Trophoblast cell (in vitro differentiated cells and primary cell): Measurements from ENCODE around the gene PRKCE.

Source experiments
- DNase-seq, 2 donors: peaks; one replicate each; pipeline ENCODE4 v3.0.0-alpha.2; 2016
- H2AFZ ChIP-seq: 2 replicates; pipeline ENCODE4 v1.6.1; 2013; ENCODE audit warnings: low read length, moderate library complexity, mild to moderate bottlenecking; ENCODE audit not compliant: insufficient read depth, poor library complexity
- H2AK5ac ChIP-seq: 2 replicates; pipeline ENCODE4 v1.6.1; 2013; ENCODE audit warnings: mild to moderate bottlenecking, low read length
- H2BK120ac ChIP-seq: 2 replicates; pipeline ENCODE4 v1.6.1; 2013; ENCODE audit warnings: low read length, mild to moderate bottlenecking, moderate library complexity; ENCODE audit not compliant: insufficient read depth, poor library complexity
- H2BK12ac ChIP-seq: 2 replicates; pipeline ENCODE4 v1.6.1; 2013; ENCODE audit warnings: mild to moderate bottlenecking, low read length, moderate library complexity
- H2BK5ac ChIP-seq: 2 replicates; pipeline ENCODE4 v1.6.1; 2013; ENCODE audit warnings: low read length, low read depth, moderate library complexity, mild to moderate bottlenecking; ENCODE audit not compliant: poor library complexity
- H3K14ac ChIP-seq: 2 replicates; pipeline ENCODE4 v1.6.1; 2013; ENCODE audit warnings: mild to moderate bottlenecking, low read length
- H3K18ac ChIP-seq: 2 replicates; pipeline ENCODE4 v1.6.1; 2013; ENCODE audit warnings: mild to moderate bottlenecking, low read length
- H3K23ac ChIP-seq: 2 replicates; pipeline ENCODE4 v1.6.1; 2013; ENCODE audit warnings: low read length
- H3K27ac ChIP-seq: 2 replicates; pipeline ENCODE4 v1.5.1; 2013; ENCODE audit warnings: low read depth, mild to moderate bottlenecking, inconsistent platforms, low read length, moderate library complexity
- H3K27me3 ChIP-seq: 2 replicates; pipeline ENCODE4 v1.6.1; 2013; ENCODE audit warnings: inconsistent platforms, mild to moderate bottlenecking, low read length, moderate library complexity; ENCODE audit not compliant: insufficient read depth
- H3K36me3 ChIP-seq, 2 experiments: 1 replicate in 1 of 2; 2 replicates in 1 of 2; pipeline ENCODE4 v1.6.1; 2013; ENCODE audit warnings: low read length in 2 of 2, mild to moderate bottlenecking in 2 of 2, moderate library complexity in 1 of 2; ENCODE audit not compliant: insufficient read depth in 2 of 2, control insufficient read depth in 1 of 2
- H3K4ac ChIP-seq: 2 replicates; pipeline ENCODE4 v1.6.1; 2013; ENCODE audit warnings: low read depth, mild to moderate bottlenecking, low read length, moderate library complexity
- H3K4me1 ChIP-seq, 2 experiments: 1 replicate in 1 of 2; 2 replicates in 1 of 2; pipeline ENCODE4 v1.6.1; 2013; ENCODE audit warnings: low read length in 2 of 2, mild to moderate bottlenecking in 2 of 2, moderate library complexity in 1 of 2; ENCODE audit not compliant: insufficient read depth in 2 of 2, control insufficient read depth in 1 of 2
- H3K4me2 ChIP-seq: 2 replicates; pipeline ENCODE4 v1.6.1; 2013; ENCODE audit warnings: inconsistent platforms, mild to moderate bottlenecking, low read length, moderate library complexity
- H3K4me3 ChIP-seq: 2 replicates; pipeline ENCODE4 v1.5.1; 2013; ENCODE audit warnings: mild to moderate bottlenecking, low read depth, low read length, inconsistent platforms
- H3K79me1 ChIP-seq: one replicate; pipeline ENCODE4 v1.6.1; 2013; ENCODE audit warnings: low read length
- H3K79me2 ChIP-seq: 2 replicates; pipeline ENCODE4 v1.6.1; 2013; ENCODE audit warnings: low read length, mild to moderate bottlenecking; ENCODE audit not compliant: control insufficient read depth, insufficient read depth, poor library complexity
- H3K9ac ChIP-seq: 2 replicates; pipeline ENCODE4 v1.6.1; 2013; ENCODE audit warnings: mild to moderate bottlenecking, low read length
- H3K9me3 ChIP-seq: 2 replicates; pipeline ENCODE4 v1.6.1; 2013; ENCODE audit warnings: low read depth, mild to moderate bottlenecking, control low read depth, inconsistent platforms, low read length; ENCODE audit not compliant: insufficient read depth
- H4K12ac ChIP-seq: 2 replicates; pipeline ENCODE4 v1.6.1; 2013; ENCODE audit warnings: low read depth, mild to moderate bottlenecking, low read length, moderate library complexity
- H4K8ac ChIP-seq: 2 replicates; pipeline ENCODE4 v1.6.1; 2013; ENCODE audit warnings: low read depth, mild to moderate bottlenecking, low read length, moderate library complexity
- H4K91ac ChIP-seq: one replicate; pipeline ENCODE4 v1.6.1; 2013; ENCODE audit warnings: low read depth, mild to moderate bottlenecking, low read length, moderate library complexity
- WGBS: extraction: QIAGEN DNeasy Blood & Tissue Kit; methylation state at CpG from one replicate; pipeline ENCODE4 v1.1.7; 2013; ENCODE audit warnings: missing lambda C conversion rate; ENCODE audit not compliant: insufficient read length, insufficient coverage; ENCODE audit errors: extremely low coverage; 5-methylcytosine and 5-hydroxymethylcytosine counted together

Gene PRKCE

GRCh38 chr2:46230677-46231425, 579.4 kb downstream of the PRKCE start:
- Histone ChIP-seq H3K4ac (no peak overlapping the region), H3K4me2 (no peak overlapping the region), H3K9ac (no peak overlapping the region), H2BK120ac (peak overlapping the region; percentile 18), H2BK5ac (no peak overlapping the region), H4K12ac (no peak overlapping the region), H2AFZ (no peak overlapping the region), H3K23ac (no peak overlapping the region), H3K18ac (no peak overlapping the region), H3K27me3 (no peaks in the 10 kb centered on the region), H3K36me3 (no peaks in the 10 kb centered on the region), H4K8ac (no peak overlapping the region), H3K27ac (no peak overlapping the region), H3K79me2 (peaks cover 2% of the 10 kb centered on the region), H4K91ac (peak overlapping the region; percentile 26), H3K9me3 (peaks cover 1% of the 10 kb centered on the region), H3K4me1 (peaks cover 18 to 20% of the 10 kb centered on the region in 2 experiments), H3K4me3 (no peak overlapping the region), H3K79me1 (peaks cover 22% of the 10 kb centered on the region), H3K14ac (peak overlapping the region; percentile 55), H2BK12ac (peak overlapping the region; percentile 59), H2AK5ac (peak overlapping the region; percentile 64)
- no CpG with 5 or more reads among the region's 4 CpGs for WGBS
- peak; percentile 55 to 79 for DNase-seq

GRCh38 chr2:46231721-46232120, 580.2 kb downstream of the PRKCE start:
- no peak overlapping the region for H2BK120ac ChIP-seq
- H3K4me1 ChIP-seq, result peaks cover 18 to 20% of the 10 kb centered on the region in 2 experiments
- no peak overlapping the region for H3K4ac ChIP-seq
- no peak overlapping the region for H4K8ac ChIP-seq
- H3K4me2 ChIP-seq, result no peak overlapping the region
- no peak overlapping the region for H3K4me3 ChIP-seq
- H3K9ac ChIP-seq, result no peak overlapping the region
- H3K79me1 ChIP-seq, result peaks cover 22% of the 10 kb centered on the region
- H2AFZ ChIP-seq, result no peak overlapping the region
- no peak for DNase-seq
- no peaks in the 10 kb centered on the region for H3K27me3 ChIP-seq
- no peak overlapping the region for H3K14ac ChIP-seq
- peak overlapping the region; percentile 59 for H2BK12ac ChIP-seq
- peak overlapping the region; percentile 26 for H4K91ac ChIP-seq
- no peak overlapping the region for H4K12ac ChIP-seq
- peaks cover 1% of the 10 kb centered on the region for H3K9me3 ChIP-seq
- no CpG with 5 or more reads among the region's 5 CpGs for WGBS
- H3K27ac ChIP-seq, result no peak overlapping the region
- H3K23ac ChIP-seq, result no peak overlapping the region
- H2BK5ac ChIP-seq, result no peak overlapping the region
- no peak overlapping the region for H3K18ac ChIP-seq
- peaks cover 2% of the 10 kb centered on the region for H3K79me2 ChIP-seq
- no peaks in the 10 kb centered on the region for H3K36me3 ChIP-seq
- H2AK5ac ChIP-seq, result peak overlapping the region; percentile 64

GRCh38 chr2:46232860-46233259, 581.4 kb downstream of the PRKCE start:
- Histone ChIP-seq H2BK12ac (peak overlapping the region; percentile 11), H2BK5ac (no peak overlapping the region), H3K79me1 (peaks cover 25% of the 10 kb centered on the region), H3K9ac (no peak overlapping the region), H3K36me3 (no peaks in the 10 kb centered on the region), H3K4ac (no peak overlapping the region), H2AK5ac (peak overlapping the region; percentile 77), H2BK120ac (no peak overlapping the region), H3K14ac (peak overlapping the region; percentile 50), H4K8ac (no peak overlapping the region), H3K4me3 (no peak overlapping the region), H4K12ac (no peak overlapping the region), H3K4me2 (no peak overlapping the region), H3K4me1 (peaks cover 18 to 22% of the 10 kb centered on the region in 2 experiments), H3K9me3 (peaks cover 1% of the 10 kb centered on the region), H3K27me3 (no peaks in the 10 kb centered on the region), H3K18ac (no peak overlapping the region), H3K79me2 (peaks cover 2% of the 10 kb centered on the region), H4K91ac (peak overlapping the region; percentile 41), H3K27ac (no peak overlapping the region), H2AFZ (no peak overlapping the region), H3K23ac (no peak overlapping the region)
- no peak for DNase-seq
- WGBS, result no CpG with 5 or more reads among the region's 7 CpGs

- H2BK120ac ChIP-seq, result no peak overlapping the region
- H3K4ac ChIP-seq, result no peak overlapping the region
- no peak overlapping the region for H3K27ac ChIP-seq
- no peak overlapping the region for H2AFZ ChIP-seq
- no peak overlapping the region for H3K23ac ChIP-seq
- no peak overlapping the region for H3K4me2 ChIP-seq
- H3K79me2 ChIP-seq, result peaks cover 2% of the 10 kb centered on the region
- peak overlapping the region; percentile 60 for H4K91ac ChIP-seq
- H3K27me3 ChIP-seq, result no peaks in the 10 kb centered on the region
- no CpG with 5 or more reads among the region's 4 CpGs for WGBS
- H3K79me1 ChIP-seq, result peaks cover 14% of the 10 kb centered on the region
- no peak overlapping the region for H3K14ac ChIP-seq
- H3K9ac ChIP-seq, result no peak overlapping the region
- peaks cover 1% of the 10 kb centered on the region for H3K9me3 ChIP-seq
- peak overlapping the region; percentile 26 for H2BK12ac ChIP-seq
- H3K18ac ChIP-seq, result no peak overlapping the region
- peaks cover 7 to 13% of the 10 kb centered on the region in 2 experiments for H3K4me1 ChIP-seq
- H4K12ac ChIP-seq, result no peak overlapping the region
- peak; percentile 60 to 73 for DNase-seq
- no peak overlapping the region for H2AK5ac ChIP-seq
- no peaks in the 10 kb centered on the region for H3K36me3 ChIP-seq
- H4K8ac ChIP-seq, result no peak overlapping the region
- H3K4me3 ChIP-seq, result no peak overlapping the region
- H2BK5ac ChIP-seq, result no peak overlapping the region
Measured at GRCh38 chr2:46236006-46236875, 584.8 kb downstream of the PRKCE start.
